Lower leg skin (tissue), 3 donors: Measurements from ENCODE around the gene ASB14.

Experiments
- CTCF ChIP-seq, 3 donors: fragments of 450-650 bp; IDR thresholded peaks; one replicate each; pipeline ENCODE4 v1.5.1; 2016; ENCODE audit warnings: antibody characterized with exemption in 3 of 3, mild to moderate bottlenecking in 3 of 3, moderate library complexity in 2 of 3
- POLR2A ChIP-seq, 2 donors: fragments of 450-650 bp; IDR thresholded peaks; one replicate each; pipeline ENCODE4 v1.6.1; 2016 to 2017; ENCODE audit warnings: antibody characterized with exemption in 2 of 2, mild to moderate bottlenecking in 1 of 2, moderate library complexity in 1 of 2

- TF ChIP-seq CTCF (IDR thresholded peaks at IDR 0.05) (no peak), POLR2A (IDR thresholded peaks at IDR 0.05) (no peak)
Measured at GRCh38 chr3:57331078-57331610, 38.7 kb upstream of the ASB14 start.
